Activated CD4-positive, alpha-beta T cell treated with anti-CD3 and anti-CD28 coated beads, Interleukin-2, amount 10 ng/mL, durations not matched to agents 24 days and 14 days (primary cell): ENCODE results near the gene OR2AG1. TPM values are rescaled to one million over a fixed set of nuclear protein-coding genes. Genes with fewer than 3 reads are reported as not detected.

Experiments used
- DNase-seq: peaks from one replicate; pipeline ENCODE4 v3.0.0; 2022
- H3K27ac Mint-ChIP-seq: one replicate; pipeline ENCODE4 v1.8.0; 2022; ENCODE audit warnings: mild to moderate bottlenecking, mixed read lengths
- H3K27me3 Mint-ChIP-seq: one replicate; pipeline ENCODE4 v1.8.0; 2022; ENCODE audit warnings: mixed read lengths
- H3K36me3 Mint-ChIP-seq: one replicate; pipeline ENCODE4 v1.8.0; 2022; ENCODE audit warnings: low read depth, mild to moderate bottlenecking, mixed read lengths
- H3K4me1 Mint-ChIP-seq: one replicate; pipeline ENCODE4 v1.8.0; 2021; ENCODE audit warnings: mixed read lengths
- H3K4me3 Mint-ChIP-seq: one replicate; pipeline ENCODE4 v1.8.0; 2022; ENCODE audit warnings: mild to moderate bottlenecking, moderate library complexity, mixed read lengths
- H3K9me3 Mint-ChIP-seq: one replicate; pipeline ENCODE4 v1.8.0; 2021; ENCODE audit warnings: mixed read lengths
- intact Hi-C: fragments of 100-400 bp; cut with micrococcal nuclease; formaldehyde crosslinking; loops from one replicate; pipeline ENCODE4 v1.15.1; 2023
- total RNA-seq: library from RNA; stranded (reverse); gene quantifications from 2 replicates; pipeline ENCODE4 v1.2.3, GENCODE V29; 2022

The OR2AG1 gene
- total RNA-seq, 1 donor from 2014 or later = not detected

DNA sequence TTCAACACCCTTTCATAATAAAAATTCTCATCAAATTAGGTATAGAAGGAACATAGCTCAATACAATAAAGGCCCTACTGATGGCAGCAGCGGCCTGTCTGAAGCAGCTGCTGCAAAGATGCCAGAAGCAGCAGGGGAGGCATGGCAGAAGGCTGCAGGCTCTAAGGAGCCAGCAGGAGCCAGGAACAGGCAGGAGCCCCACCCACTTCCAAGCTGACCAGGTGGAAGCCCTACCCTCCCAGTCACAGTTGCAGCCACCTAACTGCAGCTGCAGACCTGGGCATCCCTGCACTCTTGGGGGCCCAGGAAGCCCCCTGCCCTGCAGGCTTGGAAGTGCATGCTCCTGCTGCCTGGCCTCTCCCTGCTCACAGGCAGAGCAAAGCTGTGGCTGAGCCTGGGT lies 34.9 kb downstream of the OR2AG1 start:
- intact Hi-C loops = loop anchor here (10.0 kb wide), 2 partner anchors 107 to 877 kb away; partner anchors contain the start of genes OR2D3 and ZNF215
- Mint-ChIP-seq H3K4me1 (no peaks in the 10 kb centered on the region), H3K4me3 (no peak overlapping the region), H3K27me3 (peaks cover 14% of the 10 kb centered on the region), H3K36me3 (no peaks in the 10 kb centered on the region), H3K27ac (no peak overlapping the region), H3K9me3 (no peaks in the 10 kb centered on the region)
- no peak for DNase-seq

DNA sequence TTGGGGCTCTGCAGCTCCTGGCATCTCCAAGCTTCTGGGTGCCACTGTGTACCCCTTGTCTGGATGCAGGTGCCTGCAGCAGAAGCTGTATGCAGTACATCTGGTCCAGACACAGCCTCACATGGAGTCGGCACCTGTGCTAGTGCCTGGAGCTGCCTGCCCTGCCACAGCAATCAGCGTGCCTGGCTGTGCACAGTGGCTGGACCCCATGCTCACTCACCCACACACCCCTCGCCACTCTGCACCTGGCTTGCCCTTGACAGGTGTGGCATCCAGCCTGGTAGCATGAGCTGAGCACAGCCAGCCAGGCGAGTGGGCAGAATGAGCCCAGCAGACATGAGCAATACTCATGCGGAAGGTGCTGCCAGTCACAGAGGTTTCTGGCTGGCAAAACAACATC lies 36.1 kb downstream of the OR2AG1 start:
- no peaks in the 10 kb centered on the region for H3K4me1 Mint-ChIP-seq
- DNase-seq = no peak
- no peaks in the 10 kb centered on the region for H3K36me3 Mint-ChIP-seq
- H3K4me3 Mint-ChIP-seq = no peak overlapping the region
- peaks cover 13% of the 10 kb centered on the region for H3K27me3 Mint-ChIP-seq
- no peaks in the 10 kb centered on the region for H3K9me3 Mint-ChIP-seq
- intact Hi-C loops = loop anchor here (10.0 kb wide), 2 partner anchors 106 to 876 kb away; partner anchors contain the start of genes OR2D3 and ZNF215
- no peak overlapping the region for H3K27ac Mint-ChIP-seq

DNA sequence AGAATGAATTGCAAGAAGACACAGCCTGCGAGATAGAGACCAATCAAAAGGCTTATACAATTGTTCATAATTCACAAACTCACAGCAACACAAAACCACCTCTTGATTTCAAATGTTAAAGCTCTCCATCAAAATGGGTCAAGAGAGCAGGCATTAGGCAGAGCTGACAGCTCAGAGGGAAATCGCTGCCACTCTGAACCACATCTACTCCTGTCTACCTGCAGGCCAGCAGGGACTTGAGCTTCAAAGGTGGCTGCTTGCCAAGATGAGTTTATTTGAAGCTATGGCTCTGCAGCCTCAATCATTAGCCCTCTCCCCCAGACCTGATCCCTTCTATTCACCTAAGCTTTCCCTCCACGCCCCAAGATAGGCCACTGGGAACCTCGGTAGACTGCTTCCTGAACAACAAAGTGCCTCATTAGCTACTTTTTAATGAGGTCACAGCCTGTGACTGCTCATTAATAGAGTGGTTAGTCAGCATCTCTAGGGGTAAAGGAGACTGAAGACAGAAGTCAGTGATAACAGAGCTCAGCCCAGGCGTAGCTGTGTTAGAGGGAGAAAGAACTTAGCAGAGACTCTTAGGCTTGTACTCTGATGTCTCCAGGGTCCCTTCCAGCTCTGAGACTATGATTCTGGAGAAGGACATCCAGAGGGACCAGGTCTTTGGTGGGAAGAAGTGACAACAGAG lies 41.5 kb downstream of the OR2AG1 start:
- DNase-seq = no peak
- Mint-ChIP-seq H3K4me1 (no peaks in the 10 kb centered on the region), H3K4me3 (no peak overlapping the region), H3K36me3 (no peaks in the 10 kb centered on the region), H3K9me3 (no peaks in the 10 kb centered on the region), H3K27me3 (peaks cover 14% of the 10 kb centered on the region), H3K27ac (no peak overlapping the region)
- intact Hi-C loops = no loop called here

DNA sequence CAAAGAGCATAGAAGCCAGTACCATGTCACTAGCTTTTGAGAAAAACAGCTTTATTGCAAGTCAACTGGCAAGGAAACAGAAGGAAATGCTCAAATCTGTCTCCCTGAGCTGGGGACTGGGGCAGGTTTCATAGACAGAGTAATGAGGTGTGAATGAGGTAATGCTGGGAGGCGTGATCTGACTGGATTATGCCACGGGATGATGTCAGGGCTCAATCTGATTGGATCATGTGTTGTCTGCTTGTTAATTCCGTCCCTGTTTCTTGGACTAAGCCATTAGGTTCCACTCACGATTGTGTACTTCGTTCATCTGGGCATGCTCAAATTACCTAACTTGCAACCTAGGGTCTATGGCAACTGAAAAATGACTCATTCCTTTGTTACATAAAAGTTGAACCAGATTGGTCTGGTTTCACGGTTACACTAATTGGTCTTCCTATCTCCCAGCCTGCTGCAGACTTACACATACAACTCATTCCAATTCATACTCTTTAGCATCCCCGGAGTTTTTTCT lies 42.5 kb downstream of the OR2AG1 start:
- intact Hi-C loops = no loop called here
- no peak for DNase-seq
- Mint-ChIP-seq H3K9me3 (no peaks in the 10 kb centered on the region), H3K27ac (no peak overlapping the region), H3K36me3 (no peaks in the 10 kb centered on the region), H3K4me1 (no peaks in the 10 kb centered on the region), H3K27me3 (peaks cover 11% of the 10 kb centered on the region), H3K4me3 (no peak overlapping the region)

DNA sequence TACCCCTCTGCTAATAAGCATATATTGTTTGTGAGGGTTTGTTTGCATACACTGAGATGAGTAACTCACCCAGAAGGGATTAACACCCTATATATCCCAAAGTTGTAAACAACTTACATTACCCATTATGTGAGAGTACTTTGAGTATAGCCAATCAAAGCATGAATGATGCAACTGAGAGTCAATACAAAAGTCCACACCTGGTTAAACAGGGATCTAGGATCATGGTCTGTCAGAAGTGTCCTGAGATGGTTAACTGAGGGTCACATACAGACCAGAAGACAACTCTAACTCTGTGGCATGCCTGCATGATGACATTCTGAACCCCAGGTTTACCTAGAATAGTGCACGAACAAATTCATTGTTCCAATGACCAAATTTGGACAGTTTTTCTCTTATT lies 45.3 kb downstream of the OR2AG1 start:
- no peak for DNase-seq
- Mint-ChIP-seq H3K36me3 (no peaks in the 10 kb centered on the region), H3K27me3 (peaks cover 4% of the 10 kb centered on the region), H3K9me3 (no peaks in the 10 kb centered on the region), H3K4me1 (no peaks in the 10 kb centered on the region), H3K27ac (no peak overlapping the region), H3K4me3 (no peak overlapping the region)
- intact Hi-C loops = no loop called here

DNA sequence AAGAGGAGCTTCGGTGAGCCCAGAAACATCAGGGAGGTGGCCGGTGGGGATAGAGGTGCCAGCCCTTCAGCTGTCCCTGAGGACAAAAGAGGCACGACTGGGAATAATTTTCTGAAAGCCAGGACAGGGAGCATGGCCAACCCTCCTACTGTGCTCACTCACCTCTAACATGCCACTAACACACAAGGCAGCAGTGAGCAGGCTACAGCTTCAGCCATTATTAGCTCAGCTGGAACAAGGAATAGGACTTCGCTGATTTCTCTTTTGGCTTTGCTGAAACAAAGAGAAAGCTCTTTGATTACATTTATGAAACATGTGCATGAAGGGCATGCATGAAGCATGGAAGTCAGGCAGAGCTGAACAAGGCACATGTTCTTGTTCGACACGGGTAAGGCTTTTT lies 50.5 kb downstream of the OR2AG1 start:
- Mint-ChIP-seq H3K9me3 (no peaks in the 10 kb centered on the region), H3K27me3 (peaks cover 2% of the 10 kb centered on the region), H3K27ac (no peak overlapping the region), H3K36me3 (no peaks in the 10 kb centered on the region), H3K4me1 (no peaks in the 10 kb centered on the region), H3K4me3 (no peak overlapping the region)
- intact Hi-C loops = no loop called here
- DNase-seq = no peak

DNA sequence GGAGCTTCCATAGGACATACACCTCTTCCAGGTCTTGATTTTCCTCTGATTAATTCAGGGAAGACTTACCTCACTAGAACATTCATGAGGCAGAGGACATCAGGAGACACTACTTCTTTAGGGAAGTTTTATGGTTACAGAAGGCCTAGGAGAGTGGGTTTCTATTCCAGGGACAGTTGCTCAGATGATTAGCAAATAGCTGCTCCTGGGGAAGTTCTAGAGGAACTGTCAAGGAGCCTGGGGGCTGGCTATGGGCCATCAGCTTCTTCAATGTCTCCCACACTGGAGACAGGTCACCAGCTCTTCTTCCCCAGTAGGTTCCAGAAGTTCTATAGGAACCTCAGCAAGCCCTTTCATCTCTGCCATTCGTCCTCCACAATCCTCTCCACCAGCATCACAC lies 51.2 kb downstream of the OR2AG1 start:
- no peak for DNase-seq
- Mint-ChIP-seq H3K36me3 (no peaks in the 10 kb centered on the region), H3K27me3 (peaks cover 2% of the 10 kb centered on the region), H3K4me1 (no peaks in the 10 kb centered on the region), H3K27ac (no peak overlapping the region), H3K9me3 (no peaks in the 10 kb centered on the region), H3K4me3 (no peak overlapping the region)
- intact Hi-C loops = no loop called here

Other genes with a start within 250 kb of the OR2AG1 start
- gene RRP8, start 179.4 kb upstream of the OR2AG1 start, total RNA-seq = 41.5 and 43.8 TPM in 2 replicates
- 89.6 and 92.4 TPM in 2 replicates for gene ILK, start 179.2 kb upstream of the OR2AG1 start, total RNA-seq
- 140 and 141 TPM in 2 replicates for gene TAF10, start 170.8 kb upstream of the OR2AG1 start, total RNA-seq
- gene TPP1, start 163.6 kb upstream of the OR2AG1 start, total RNA-seq = 32.2 and 35.2 TPM in 2 replicates
- gene DCHS1, start 127.2 kb upstream of the OR2AG1 start, total RNA-seq = 0.35 and 0.36 TPM in 2 replicates
- gene MRPL17, start 99.7 kb upstream of the OR2AG1 start, total RNA-seq = 135 and 146 TPM in 2 replicates
- gene OR2AG2, start 11.0 kb upstream of the OR2AG1 start, total RNA-seq = 0.62 and 0.70 TPM in 2 replicates
- gene OR6A2, start 16.7 kb downstream of the OR2AG1 start, total RNA-seq = 0.35 and 0.50 TPM in 2 replicates
- not detected in 2 replicates for gene OR10A5, start 62.7 kb downstream of the OR2AG1 start, total RNA-seq
- gene OR10A2, start 80.0 kb downstream of the OR2AG1 start, total RNA-seq = not detected in 2 replicates
- not detected in 2 replicates for gene OR10A4, start 93.6 kb downstream of the OR2AG1 start, total RNA-seq
- gene OR2D2, start 109.5 kb downstream of the OR2AG1 start, total RNA-seq = 0.36 and 0.72 TPM in 2 replicates
- gene OR2D3, start 138.0 kb downstream of the OR2AG1 start, total RNA-seq = not detected in 2 replicates
- 3.4 and 3.6 TPM in 2 replicates for gene ZNF215, start 143.4 kb downstream of the OR2AG1 start, total RNA-seq
- not detected in 2 replicates for gene ZNF214, start 237.3 kb downstream of the OR2AG1 start, total RNA-seq
- gene NLRP14, start 237.5 kb downstream of the OR2AG1 start, total RNA-seq = 0.09 and 0.21 TPM in 2 replicates